Caco-2 (cell line): ENCODE data around the gene NFATC2. TPM values are rescaled to one million over a fixed set of nuclear protein-coding genes. Genes with fewer than 3 reads are reported as not detected.

ENCODE experiments used
- BruUV-seq: library from RNA; stranded (reverse); fragments of 400-500 nt; replicated peaks from 2 replicates; lab custom pipeline; 2021; lab: Mats Ljungman, UMichigan
- CTCF ChIA-PET: fragments of 300-600 bp; sonication (Branson Sonifier 250); formaldehyde crosslinking; loops from one replicate; lab custom pipeline; 2022; ENCODE audit warnings: antibody characterized with exemption; lab: Charles Lee
- POLR2A ChIA-PET: fragments of 300-600 bp; sonication (Branson Sonifier 250); formaldehyde crosslinking; loops from one replicate; lab custom pipeline; 2022; ENCODE audit warnings: antibody characterized with exemption; lab: Charles Lee
- DNase-seq, 2 experiments: peaks; one replicate each; pipeline versions ENCODE4 v3.0.0 to v3.0.0-alpha.2; 2020 to 2022
- H3K27me3 ChIP-seq: replicated peaks from 2 replicates; pipeline ENCODE4 v1.6.0; 2011; ENCODE audit warnings: low read length; ENCODE audit not compliant: control insufficient read depth, insufficient read depth
- H3K36me3 ChIP-seq: 2 replicates; pipeline ENCODE4 v1.5.1; 2011; ENCODE audit warnings: low read length; ENCODE audit not compliant: control insufficient read depth, insufficient read depth
- H3K4me1 ChIP-seq: fragments of 250-450 bp; sonication (Bioruptor Pico); 2 replicates; pipeline ENCODE4 v1.5.1; 2020; ENCODE audit warnings: mild to moderate bottlenecking
- H3K4me3 ChIP-seq: 2 replicates; pipeline ENCODE4 v1.5.1; 2011; ENCODE audit warnings: low read depth, mild to moderate bottlenecking, control low read depth, low read length
- H3K9me3 ChIP-seq: fragments of 250-450 bp; sonication (Bioruptor Pico); 2 replicates; pipeline ENCODE4 v1.5.1; 2020; ENCODE audit warnings: mild to moderate bottlenecking, moderate library complexity
- H3K27ac Mint-ChIP-seq: one replicate; pipeline ENCODE4 v1.8.0; 2022; ENCODE audit warnings: mixed read lengths; ENCODE audit not compliant: unreplicated experiment
- H3K27me3 Mint-ChIP-seq: one replicate; pipeline ENCODE4 v1.8.0; 2022; ENCODE audit warnings: mixed read lengths; ENCODE audit not compliant: insufficient read depth, unreplicated experiment
- H3K36me3 Mint-ChIP-seq: one replicate; pipeline ENCODE4 v1.8.0; 2022; ENCODE audit warnings: mild to moderate bottlenecking, mixed read lengths; ENCODE audit not compliant: insufficient read depth, unreplicated experiment
- H3K4me1 Mint-ChIP-seq: one replicate; pipeline ENCODE4 v1.8.0; 2022; ENCODE audit warnings: low read depth, mixed read lengths; ENCODE audit not compliant: unreplicated experiment
- H3K4me3 Mint-ChIP-seq: one replicate; pipeline ENCODE4 v1.8.0; 2022; ENCODE audit warnings: mild to moderate bottlenecking, moderate library complexity, mixed read lengths; ENCODE audit not compliant: unreplicated experiment
- H3K9me3 Mint-ChIP-seq: one replicate; pipeline ENCODE4 v1.8.0; 2022; ENCODE audit warnings: mixed read lengths; ENCODE audit not compliant: unreplicated experiment
- intact Hi-C: fragments of 100-400 bp; cut with micrococcal nuclease; formaldehyde crosslinking; loops from one replicate; pipeline ENCODE4 v1.10.0; 2022; ENCODE audit not compliant: unreplicated experiment
- total RNA-seq: library from RNA; stranded (reverse); gene quantifications from 2 replicates; pipeline ENCODE4 v1.2.3, GENCODE V29; 2022
- TF ChIP-seq, protein P1 (sequence below), 2 experiments: fragments of 200-600 bp in 1 of 2; IDR thresholded peaks; 1 replicate in 1 of 2; 2 replicates in 1 of 2; pipeline versions ENCODE4 v1.5.1 to v1.8.0; 2011 to 2022; ENCODE audit warnings: antibody characterized with exemption in 1 of 2, control low read depth in 1 of 2, inconsistent platforms in 1 of 2, low read depth in 1 of 2, low read length in 1 of 2, mild to moderate bottlenecking in 1 of 2, moderate library complexity in 1 of 2; ENCODE audit not compliant: insufficient read depth in 1 of 2, severe bottlenecking in 1 of 2, unreplicated experiment in 1 of 2

NFATC2 gene
- total RNA-seq, 1 experiment from 2014 or later: 20.8 TPM

DNA sequence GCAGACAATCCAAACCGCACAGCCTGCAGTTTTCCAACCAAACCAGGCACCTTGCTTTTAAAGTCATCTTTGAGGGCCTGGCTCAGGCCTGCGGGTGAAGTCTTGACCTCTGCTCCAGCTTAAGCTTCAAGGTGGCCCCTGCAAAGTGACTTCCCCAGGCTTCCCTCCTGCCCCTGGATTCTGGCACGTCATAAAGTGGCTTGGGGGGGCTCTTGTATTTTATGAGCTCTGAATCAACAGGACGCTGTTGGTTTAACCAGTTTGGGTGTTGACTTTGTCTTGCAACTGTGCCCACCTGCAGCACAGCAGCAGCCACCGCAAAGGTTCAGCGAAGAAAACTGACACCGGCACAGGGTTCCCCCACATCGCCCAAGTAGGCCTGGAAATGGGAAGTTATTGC lies 81.2 kb downstream of the NFATC2 start:
- Mint-ChIP-seq H3K4me1 (no peaks in the 10 kb centered on the region), H3K27ac (no peak overlapping the region), H3K9me3 (no peaks in the 10 kb centered on the region), H3K4me3 (no peak overlapping the region), H3K36me3 (peaks cover 21% of the 10 kb centered on the region), H3K27me3 (no peaks in the 10 kb centered on the region)
- POLR2A ChIA-PET: no interaction called here
- BruUV-seq: no TSS peak
- DNase-seq: peak in 1 of 2 experiments; percentile 31
- Histone ChIP-seq H3K27me3 (no peaks in the 10 kb centered on the region), H3K4me3 (no peak overlapping the region), H3K9me3 (no peaks in the 10 kb centered on the region), H3K36me3 (peaks cover 3% of the 10 kb centered on the region; the same call in 1 of the 2 replicates), H3K4me1 (no peaks in the 10 kb centered on the region)
- intact Hi-C loops: no loop called here
- TF ChIP-seq, protein P1, sequence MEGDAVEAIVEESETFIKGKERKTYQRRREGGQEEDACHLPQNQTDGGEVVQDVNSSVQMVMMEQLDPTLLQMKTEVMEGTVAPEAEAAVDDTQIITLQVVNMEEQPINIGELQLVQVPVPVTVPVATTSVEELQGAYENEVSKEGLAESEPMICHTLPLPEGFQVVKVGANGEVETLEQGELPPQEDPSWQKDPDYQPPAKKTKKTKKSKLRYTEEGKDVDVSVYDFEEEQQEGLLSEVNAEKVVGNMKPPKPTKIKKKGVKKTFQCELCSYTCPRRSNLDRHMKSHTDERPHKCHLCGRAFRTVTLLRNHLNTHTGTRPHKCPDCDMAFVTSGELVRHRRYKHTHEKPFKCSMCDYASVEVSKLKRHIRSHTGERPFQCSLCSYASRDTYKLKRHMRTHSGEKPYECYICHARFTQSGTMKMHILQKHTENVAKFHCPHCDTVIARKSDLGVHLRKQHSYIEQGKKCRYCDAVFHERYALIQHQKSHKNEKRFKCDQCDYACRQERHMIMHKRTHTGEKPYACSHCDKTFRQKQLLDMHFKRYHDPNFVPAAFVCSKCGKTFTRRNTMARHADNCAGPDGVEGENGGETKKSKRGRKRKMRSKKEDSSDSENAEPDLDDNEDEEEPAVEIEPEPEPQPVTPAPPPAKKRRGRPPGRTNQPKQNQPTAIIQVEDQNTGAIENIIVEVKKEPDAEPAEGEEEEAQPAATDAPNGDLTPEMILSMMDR (IDR thresholded peaks at IDR 0.05; ENCODE audit: insufficient read depth in 1 of 2, low read depth in 1 of 2, low read length in 1 of 2, severe bottlenecking in 1 of 2, unreplicated experiment in 1 of 2): no peak
- CTCF ChIA-PET: interaction anchor here (0.9 kb wide), 1 partner anchor 68 kb away, joined by 3 read pairs; no protein-coding TSS in a partner anchor

DNA sequence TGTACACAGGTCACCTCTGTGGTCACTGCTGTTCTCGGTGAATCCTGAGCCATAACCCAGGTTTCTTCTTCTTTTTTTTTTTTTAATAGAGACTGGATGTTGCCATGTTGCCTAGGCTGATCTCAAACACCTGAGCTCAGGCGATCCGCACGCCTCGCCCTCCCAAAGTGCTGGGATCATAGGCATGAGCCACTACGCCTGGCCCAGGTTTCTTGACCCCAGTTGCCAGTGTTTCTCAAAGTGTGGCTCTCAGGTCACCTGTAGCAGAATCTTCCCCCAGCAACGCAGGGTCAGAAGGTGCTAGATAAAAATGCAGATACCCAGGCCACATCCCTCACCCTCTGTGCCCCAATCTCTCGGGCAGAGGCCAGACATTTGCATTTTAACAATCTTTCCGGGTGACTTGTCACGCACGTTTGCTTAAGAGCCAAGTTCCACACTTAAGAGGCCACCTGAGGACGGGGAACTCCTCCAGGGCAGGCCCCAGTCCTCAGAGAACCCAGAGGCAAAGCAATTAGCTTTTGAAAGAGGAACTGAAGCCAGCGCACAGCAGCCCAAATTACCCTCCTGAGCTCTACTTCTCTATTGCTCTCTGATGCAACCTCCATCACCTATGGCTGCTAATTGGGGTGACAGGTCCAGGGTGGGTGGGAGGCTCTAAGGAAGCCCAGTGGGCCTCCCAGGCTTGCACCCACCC lies 81.8 kb downstream of the NFATC2 start:
- peaks cover 21% of the 10 kb centered on the region for H3K36me3 Mint-ChIP-seq
- H3K27me3 Mint-ChIP-seq: no peaks in the 10 kb centered on the region
- H3K4me3 Mint-ChIP-seq: no peak overlapping the region
- H3K4me3 ChIP-seq: no peak overlapping the region
- POLR2A ChIA-PET: interaction anchor here (0.6 kb wide), 1 partner anchor 668 kb away, joined by 3 read pairs; no protein-coding TSS in a partner anchor
- no peaks in the 10 kb centered on the region for H3K9me3 ChIP-seq
- intact Hi-C loops: no loop called here
- BruUV-seq: no TSS peak
- H3K36me3 ChIP-seq: peaks cover 3% of the 10 kb centered on the region; the same call in 1 of the 2 replicates
- H3K4me1 ChIP-seq: no peaks in the 10 kb centered on the region
- peak in 1 of 2 experiments; percentile 43 for DNase-seq
- no peaks in the 10 kb centered on the region for H3K4me1 Mint-ChIP-seq
- TF ChIP-seq, protein P1 (IDR thresholded peaks at IDR 0.05; ENCODE audit: insufficient read depth in 1 of 2, low read depth in 1 of 2, low read length in 1 of 2, severe bottlenecking in 1 of 2, unreplicated experiment in 1 of 2): no peak
- CTCF ChIA-PET: interaction anchor here (0.6 to 0.9 kb wide), 2 partner anchors 13 to 68 kb away, joined by 3 read pairs; no protein-coding TSS in a partner anchor
- H3K27ac Mint-ChIP-seq: no peak overlapping the region
- H3K27me3 ChIP-seq: no peaks in the 10 kb centered on the region
- no peaks in the 10 kb centered on the region for H3K9me3 Mint-ChIP-seq

DNA sequence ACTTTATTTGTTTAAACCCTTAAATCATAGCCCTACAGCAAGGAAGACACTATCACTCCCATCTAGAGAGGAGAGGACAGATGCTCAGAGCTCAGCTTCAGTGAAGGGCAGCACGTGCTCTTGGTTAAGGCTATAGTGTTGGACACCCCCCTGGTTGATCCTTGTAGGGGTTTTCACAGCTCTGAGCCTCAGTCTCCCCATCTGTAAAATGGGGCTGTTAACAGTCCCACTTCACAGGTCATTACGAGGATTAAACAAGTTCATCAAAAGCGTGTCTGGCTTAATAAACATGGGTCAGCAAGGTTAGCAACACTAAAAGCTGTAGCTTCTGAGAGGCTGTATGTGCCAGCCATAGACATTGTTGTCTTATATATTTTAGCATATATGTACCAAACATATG lies 82.4 kb downstream of the NFATC2 start:
- Histone ChIP-seq H3K4me1 (no peaks in the 10 kb centered on the region), H3K36me3 (peaks cover 3% of the 10 kb centered on the region; the same call in 1 of the 2 replicates), H3K4me3 (no peak overlapping the region), H3K9me3 (no peaks in the 10 kb centered on the region), H3K27me3 (no peaks in the 10 kb centered on the region)
- Mint-ChIP-seq H3K4me1 (no peaks in the 10 kb centered on the region), H3K36me3 (peaks cover 16% of the 10 kb centered on the region), H3K4me3 (no peak overlapping the region), H3K9me3 (peaks cover under 1% of the 10 kb centered on the region), H3K27me3 (no peaks in the 10 kb centered on the region), H3K27ac (no peak overlapping the region)
- TF ChIP-seq, protein P1 (IDR thresholded peaks at IDR 0.05; ENCODE audit: insufficient read depth in 1 of 2, low read depth in 1 of 2, low read length in 1 of 2, severe bottlenecking in 1 of 2, unreplicated experiment in 1 of 2): no peak
- peak in 1 of 2 experiments; percentile 26 for DNase-seq
- ChIA-PET POLR2A (no interaction called here), CTCF (no interaction called here)
- no TSS peak for BruUV-seq
- intact Hi-C loops: no loop called here
